ENCODE data around the gene LMAN2L. TPM values are rescaled to one million over a fixed set of nuclear protein-coding genes. Genes with fewer than 3 reads are reported as not detected.

LMAN2L gene
- total RNA-seq, 8 experiments from 2014 or later = 13.2 to 54.0 (median 18.4) TPM

DNA sequence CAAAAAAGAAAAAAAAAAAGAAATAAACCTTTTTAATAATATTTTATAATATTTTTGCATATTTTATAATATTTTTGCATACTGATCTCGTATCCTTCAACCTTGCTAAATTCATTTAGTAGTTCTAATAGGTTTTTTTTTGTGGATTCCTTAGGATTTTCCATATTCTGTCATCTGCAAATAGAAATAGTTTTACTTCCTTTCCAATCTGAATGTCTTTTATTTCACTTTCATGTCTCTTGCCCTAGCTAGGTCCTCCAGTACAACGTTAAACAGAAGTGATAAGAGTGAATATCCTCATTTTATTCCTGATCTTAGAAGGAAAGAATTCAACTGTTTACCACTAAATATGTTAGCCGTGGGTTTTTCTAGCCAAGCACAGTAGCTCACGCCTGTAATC lies 13.7 kb downstream of the LMAN2L start:
- no peak for ATAC-seq (replicated peaks in 6 of 8)
- no peak overlapping the region for H3K27ac ChIP-seq
- in situ Hi-C loops (cut with MboI; ENCODE audit: low pct_unique_long_range_greater_than_20kb in 2 of 9, low sequenced_read_pairs in 9 of 9, unreplicated experiment in 9 of 9) = no loop called here
- WGBS, 10 experiments = 77 to 100% (median 94%) methylated on average over 1 to 4 of the region's 4 CpGs
- H3K4me1 ChIP-seq (replicated peaks in 1 of 2) = no peaks in the 10 kb centered on the region
- no peak overlapping the region for H3K4me3 ChIP-seq

DNA sequence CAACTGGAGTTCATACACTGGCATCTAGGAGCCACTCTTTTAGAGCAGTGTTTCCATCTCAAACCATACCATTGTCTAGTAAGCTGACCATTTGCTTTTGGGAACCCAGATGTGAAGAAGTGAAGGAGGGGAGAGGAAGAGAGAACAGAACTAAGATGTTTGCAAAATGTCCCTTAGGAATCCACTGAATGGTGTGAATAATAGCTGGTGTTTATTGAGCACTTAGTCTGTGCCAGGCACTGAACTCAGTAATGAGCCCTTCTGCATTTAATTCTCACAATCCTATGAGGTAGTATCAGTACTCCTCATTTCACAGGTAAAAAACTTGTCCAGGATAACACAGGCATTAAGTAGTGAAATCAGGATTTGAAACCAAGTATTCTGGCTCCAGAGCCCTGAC lies 23.5 kb downstream of the LMAN2L start:
- Histone ChIP-seq H3K4me1 (replicated peaks in 1 of 2) (no peaks in the 10 kb centered on the region), H3K4me3 (no peak overlapping the region), H3K27ac (no peak overlapping the region)
- ATAC-seq (replicated peaks in 6 of 8) = no peak
- in situ Hi-C loops (cut with MboI; ENCODE audit: low pct_unique_long_range_greater_than_20kb in 2 of 9, low sequenced_read_pairs in 9 of 9, unreplicated experiment in 9 of 9) = no loop called here

DNA sequence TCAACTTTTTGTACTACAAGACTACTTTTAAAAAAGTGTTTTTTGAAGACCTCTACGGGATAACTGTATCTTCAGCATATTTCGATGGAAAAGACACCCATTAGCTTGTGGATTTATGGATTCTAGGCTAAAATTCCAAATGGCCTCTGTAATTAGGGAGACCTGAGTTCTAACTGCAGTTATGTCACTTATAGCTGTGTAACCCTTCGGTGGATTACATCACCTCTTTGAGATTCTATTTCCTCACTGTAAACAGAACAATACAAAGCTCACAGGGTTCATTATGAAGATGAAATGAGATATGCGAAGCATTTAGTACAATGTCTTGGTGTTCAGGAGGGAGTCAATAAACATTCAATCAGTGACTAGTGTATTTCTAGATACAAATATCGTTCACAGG lies 24.2 kb downstream of the LMAN2L start:
- H3K4me1 ChIP-seq (replicated peaks in 1 of 2) = no peaks in the 10 kb centered on the region
- 80 to 100% (median 97%) methylated on average over 1 to 5 of the region's 5 CpGs for WGBS, 10 experiments
- no peak overlapping the region for H3K4me3 ChIP-seq
- H3K27ac ChIP-seq = no peak overlapping the region
- in situ Hi-C loops (cut with MboI; ENCODE audit: low pct_unique_long_range_greater_than_20kb in 2 of 9, low sequenced_read_pairs in 9 of 9, unreplicated experiment in 9 of 9) = no loop called here
- ATAC-seq (replicated peaks in 6 of 8) = peak in 3 of 8 experiments; percentile 29 to 65 (median 53)

DNA sequence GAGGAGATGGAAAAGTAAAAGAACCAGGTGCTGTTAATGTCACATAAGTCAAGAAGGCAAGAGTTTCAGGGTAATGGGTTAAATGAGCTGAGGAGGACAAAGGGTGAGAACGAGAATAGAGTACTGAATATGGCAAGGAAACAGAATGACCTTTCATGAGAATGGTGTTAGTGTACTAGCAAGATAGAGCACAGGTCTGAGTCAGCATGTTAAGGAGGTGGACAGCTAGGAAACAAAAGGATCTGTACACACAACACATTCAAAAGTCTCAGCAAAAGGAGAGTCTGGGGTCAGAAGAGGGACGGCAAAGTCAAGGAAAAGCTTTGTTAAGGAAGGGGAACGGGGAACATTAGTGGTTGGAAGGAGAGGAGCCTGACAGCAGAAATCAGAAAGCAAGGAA lies 28.9 kb downstream of the LMAN2L start:
- 40 to 100% (median 74%) methylated on average over 1 to 3 of the region's 3 CpGs; no CpG with 5 or more reads in 1 of the 10 experiments for WGBS, 10 experiments

DNA sequence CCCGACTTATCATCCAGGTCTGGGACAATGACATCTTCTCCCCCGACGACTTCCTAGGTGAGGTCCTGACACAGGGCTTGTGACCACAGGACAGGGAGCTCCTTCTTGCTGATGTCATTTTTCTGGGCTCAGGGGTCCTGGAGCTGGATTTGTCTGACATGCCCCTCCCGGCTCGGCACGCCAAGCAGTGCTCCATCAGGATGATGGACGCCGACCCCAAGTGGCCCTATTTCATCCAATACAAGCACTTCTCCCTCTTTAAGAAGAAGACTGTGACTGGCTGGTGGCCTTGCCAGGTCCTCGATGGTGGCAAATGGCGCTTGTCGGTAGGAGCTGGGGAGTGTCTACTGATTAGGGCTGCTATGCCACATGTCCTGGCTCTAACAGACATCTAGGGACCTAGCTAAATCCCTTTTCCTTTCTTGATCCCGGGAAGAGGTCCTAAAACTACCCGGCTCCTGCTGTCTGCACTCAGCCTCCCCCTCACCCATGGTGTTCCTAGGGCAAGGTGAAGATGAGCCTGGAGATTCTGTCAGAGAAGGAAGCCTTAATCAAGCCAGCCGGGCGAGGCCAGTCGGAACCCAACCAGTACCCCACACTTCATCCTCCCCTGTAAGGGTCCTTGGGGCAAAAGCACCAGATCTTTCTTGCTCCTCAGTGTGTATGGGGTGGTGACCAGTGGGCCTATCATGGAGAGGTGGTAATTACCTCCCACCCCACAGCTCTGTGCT lies 36.7 kb downstream of the LMAN2L start:
- in situ Hi-C loops (cut with MboI; ENCODE audit: low pct_unique_long_range_greater_than_20kb in 2 of 9, low sequenced_read_pairs in 9 of 9, unreplicated experiment in 9 of 9) = no loop called here
- 73 to 100% (median 93%) methylated on average over 1 to 9 of the region's 16 CpGs; no CpG with 5 or more reads in 1 of the 10 experiments for WGBS, 10 experiments
- no peaks in the 10 kb centered on the region for H3K4me1 ChIP-seq (replicated peaks in 1 of 2)
- H3K27ac ChIP-seq = no peak overlapping the region
- no peak overlapping the region for H3K4me3 ChIP-seq
- ATAC-seq (replicated peaks in 6 of 8) = no peak

More for the DNA sequence above, 28.9 kb downstream of the LMAN2L start:
- Histone ChIP-seq H3K4me3 (no peak overlapping the region), H3K4me1 (replicated peaks in 1 of 2) (no peaks in the 10 kb centered on the region), H3K27ac (no peak overlapping the region)
- ATAC-seq (replicated peaks in 6 of 8) = no peak
- in situ Hi-C loops (cut with MboI; ENCODE audit: low pct_unique_long_range_greater_than_20kb in 2 of 9, low sequenced_read_pairs in 9 of 9, unreplicated experiment in 9 of 9) = no loop called here

DNA sequence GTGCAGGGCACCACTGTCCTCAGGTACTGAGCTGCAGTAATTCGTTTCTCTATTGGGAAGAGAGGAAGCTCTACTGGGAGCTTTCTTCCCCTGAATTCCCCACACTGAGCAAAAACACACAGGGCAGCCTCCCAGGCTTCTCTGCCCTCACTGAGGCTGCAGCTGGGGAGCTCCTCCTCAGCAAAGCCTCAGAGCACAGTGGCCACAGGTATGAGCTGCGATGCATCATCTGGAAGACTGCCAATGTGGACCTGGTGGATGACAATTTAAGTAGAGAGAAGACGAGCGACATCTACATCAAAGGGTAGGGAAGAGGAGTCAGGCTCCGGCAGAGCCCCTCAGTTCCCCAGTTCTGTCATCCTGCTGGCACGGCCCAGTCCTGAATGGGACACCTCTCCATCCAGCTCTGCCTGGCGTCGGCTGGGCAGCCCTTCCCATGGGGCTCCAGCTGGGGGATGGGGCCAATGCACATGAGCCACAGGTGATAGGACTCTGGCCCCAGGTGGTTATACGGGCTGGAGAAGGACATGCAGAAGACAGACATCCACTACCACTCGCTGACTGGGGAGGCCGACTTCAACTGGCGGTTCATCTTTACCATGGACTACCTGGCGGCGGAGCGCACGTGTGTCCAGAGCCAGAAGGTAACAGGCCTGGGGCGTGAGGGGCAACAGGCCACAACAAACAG lies 37.6 kb downstream of the LMAN2L start:
- Histone ChIP-seq H3K4me3 (no peak overlapping the region), H3K27ac (no peak overlapping the region), H3K4me1 (replicated peaks in 1 of 2) (no peaks in the 10 kb centered on the region)
- in situ Hi-C loops (cut with MboI; ENCODE audit: low pct_unique_long_range_greater_than_20kb in 2 of 9, low sequenced_read_pairs in 9 of 9, unreplicated experiment in 9 of 9) = no loop called here
- 89 to 93% (median 91%) methylated on average over 2 to 9 of the region's 17 CpGs; no CpG with 5 or more reads in 6 of the 10 experiments for WGBS, 10 experiments
- ATAC-seq (replicated peaks in 6 of 8) = no peak

DNA sequence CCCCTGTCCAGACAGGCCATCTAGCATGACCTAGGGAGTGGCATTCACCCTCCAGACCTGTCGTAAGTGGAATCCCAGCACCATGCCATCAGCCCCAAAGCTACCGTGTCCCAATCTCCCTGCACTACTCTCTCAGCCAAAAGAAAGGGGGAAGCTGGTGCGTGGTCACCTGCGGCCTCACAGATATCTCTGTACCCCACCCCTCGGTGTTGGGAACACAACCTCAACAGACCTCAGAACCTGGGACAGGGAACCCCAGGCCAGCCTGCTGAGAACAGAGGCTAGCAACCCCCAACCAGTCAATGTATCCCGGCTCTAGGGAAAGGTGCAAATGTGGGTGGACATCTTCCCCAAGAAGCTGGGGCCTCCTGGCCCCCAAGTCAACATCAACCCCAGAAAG lies 38.2 kb downstream of the LMAN2L start:
- in situ Hi-C loops (cut with MboI; ENCODE audit: low pct_unique_long_range_greater_than_20kb in 2 of 9, low sequenced_read_pairs in 9 of 9, unreplicated experiment in 9 of 9) = no loop called here
- H3K4me3 ChIP-seq = no peak overlapping the region
- WGBS, 10 experiments = 33 to 100% (median 90%) methylated on average over 1 to 6 of the region's 6 CpGs; no CpG with 5 or more reads in 3 of the 10 experiments
- no peaks in the 10 kb centered on the region for H3K4me1 ChIP-seq (replicated peaks in 1 of 2)
- no peak for ATAC-seq (replicated peaks in 6 of 8)
- H3K27ac ChIP-seq = no peak overlapping the region

DNA sequence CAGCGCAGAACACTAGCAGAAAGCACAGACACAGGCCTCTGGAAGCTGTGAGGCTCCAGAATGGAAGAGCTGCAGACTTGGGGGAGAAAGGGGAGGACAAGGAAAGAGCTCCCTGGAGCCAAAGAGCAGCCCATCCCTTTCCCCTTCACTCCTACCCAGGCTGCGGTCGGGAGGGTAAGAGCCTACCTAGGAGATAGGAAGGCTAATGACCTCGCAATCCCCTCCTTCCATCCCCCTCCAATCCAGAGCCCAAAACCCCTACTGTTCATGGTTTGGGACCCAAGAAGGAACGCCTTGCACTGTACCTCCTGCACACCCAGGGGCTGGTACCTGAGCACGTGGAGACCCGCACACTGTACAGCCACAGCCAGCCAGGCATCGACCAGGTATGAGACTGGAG lies 39.8 kb downstream of the LMAN2L start:
- WGBS, 10 experiments = 88 to 98% (median 96%) methylated on average over 1 to 6 of the region's 8 CpGs; no CpG with 5 or more reads in 7 of the 10 experiments
- in situ Hi-C loops (cut with MboI; ENCODE audit: low pct_unique_long_range_greater_than_20kb in 2 of 9, low sequenced_read_pairs in 9 of 9, unreplicated experiment in 9 of 9) = no loop called here
- Histone ChIP-seq H3K27ac (no peak overlapping the region), H3K4me3 (no peak overlapping the region), H3K4me1 (replicated peaks in 1 of 2) (no peaks in the 10 kb centered on the region)
- ATAC-seq (replicated peaks in 6 of 8) = no peak

DNA sequence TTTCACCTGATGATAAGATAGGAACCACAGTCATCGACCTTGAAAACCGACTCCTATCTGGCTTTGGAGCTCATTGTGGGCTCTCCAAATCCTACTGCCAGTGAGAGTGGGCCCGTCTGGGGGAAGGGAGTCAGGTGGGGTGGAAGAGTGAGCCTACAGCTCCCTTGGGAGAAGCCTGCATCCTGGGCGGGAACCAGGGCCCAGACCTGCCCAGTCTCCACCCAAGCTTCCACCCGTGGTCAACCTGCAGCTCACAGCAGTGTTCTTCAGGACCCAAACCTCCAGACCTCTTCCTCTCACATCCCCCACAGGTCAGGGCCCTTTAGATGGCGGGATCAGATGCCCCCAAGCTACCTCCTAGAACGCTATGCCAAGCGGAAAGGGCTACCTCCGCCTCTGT lies 40.2 kb downstream of the LMAN2L start:
- in situ Hi-C loops (cut with MboI; ENCODE audit: low pct_unique_long_range_greater_than_20kb in 2 of 9, low sequenced_read_pairs in 9 of 9, unreplicated experiment in 9 of 9) = loop anchor here in 1 of 9 experiments (25.0 kb wide), 1 partner anchor 112 kb away; no protein-coding TSS in a partner anchor
- ATAC-seq (replicated peaks in 6 of 8) = no peak
- 45 to 100% (median 90%) methylated on average over 1 to 4 of the region's 9 CpGs; no CpG with 5 or more reads in 2 of the 10 experiments for WGBS, 10 experiments
- Histone ChIP-seq H3K27ac (no peak overlapping the region), H3K4me3 (no peak overlapping the region), H3K4me1 (replicated peaks in 1 of 2) (peaks cover 0 to 3% of the 10 kb centered on the region in 2 donors)

DNA sequence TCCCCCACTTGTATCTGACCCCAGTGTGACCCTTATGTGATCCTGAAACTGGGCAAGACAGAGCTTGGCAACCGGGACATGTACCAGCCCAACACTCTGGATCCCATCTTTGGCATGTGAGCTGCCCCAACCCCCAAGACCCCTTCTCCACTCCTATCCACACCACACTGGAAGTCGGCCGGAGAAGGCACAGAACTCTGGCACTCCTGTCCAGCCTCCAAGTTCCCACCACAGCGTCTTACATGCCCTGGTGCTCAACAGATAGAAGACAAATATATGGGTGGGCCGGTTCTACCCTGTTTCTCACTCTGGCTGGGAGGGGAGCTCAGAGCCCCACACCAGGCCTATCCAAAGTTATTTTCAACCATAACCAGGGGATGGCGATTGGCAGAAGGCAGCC lies 40.8 kb downstream of the LMAN2L start:
- 80 to 87% methylated on average over 3 to 4 of the region's 6 CpGs; no CpG with 5 or more reads in 8 of the 10 experiments for WGBS, 10 experiments
- Histone ChIP-seq H3K4me1 (replicated peaks in 1 of 2) (peaks cover 0 to 3% of the 10 kb centered on the region in 2 donors), H3K4me3 (no peak overlapping the region), H3K27ac (no peak overlapping the region)
- in situ Hi-C loops (cut with MboI; ENCODE audit: low pct_unique_long_range_greater_than_20kb in 2 of 9, low sequenced_read_pairs in 9 of 9, unreplicated experiment in 9 of 9) = loop anchor here in 1 of 9 experiments (25.0 kb wide), 1 partner anchor 112 kb away; no protein-coding TSS in a partner anchor
- no peak for ATAC-seq (replicated peaks in 6 of 8)

DNA sequence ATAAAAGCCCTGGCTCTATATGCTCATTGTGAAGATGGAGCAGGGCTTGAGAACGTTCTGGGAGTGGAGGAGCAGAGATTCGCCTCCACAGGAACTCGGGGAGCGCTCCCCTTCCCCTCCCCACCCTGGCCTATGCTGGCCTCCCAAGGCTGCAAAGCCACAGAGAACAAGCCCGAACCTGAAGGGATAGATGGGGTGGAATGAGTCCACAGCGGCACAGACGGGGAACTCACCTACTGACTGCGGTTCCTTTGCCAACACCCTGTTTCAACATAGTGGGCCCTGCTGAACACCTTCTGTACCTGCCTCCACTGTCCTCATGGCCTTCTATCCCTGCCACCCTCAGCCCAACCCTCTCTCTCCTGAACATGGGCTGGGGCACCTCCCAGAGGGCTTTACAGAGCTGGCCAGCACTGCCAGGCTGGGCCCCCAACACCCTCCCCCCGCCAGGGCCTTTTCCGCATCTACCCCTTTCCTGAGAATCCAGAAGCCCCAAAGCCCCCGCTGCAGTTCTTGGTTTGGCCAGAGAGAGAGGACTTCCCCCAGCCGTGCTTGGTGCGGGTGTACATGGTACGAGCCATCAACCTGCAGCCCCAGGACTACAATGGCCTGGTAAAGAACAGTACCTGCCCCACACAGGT lies 41.5 kb downstream of the LMAN2L start:
- in situ Hi-C loops (cut with MboI; ENCODE audit: low pct_unique_long_range_greater_than_20kb in 2 of 9, low sequenced_read_pairs in 9 of 9, unreplicated experiment in 9 of 9) = loop anchor here in 1 of 9 experiments (25.0 kb wide), 1 partner anchor 111 kb away; no protein-coding TSS in a partner anchor
- no peak for ATAC-seq (replicated peaks in 6 of 8)
- peaks cover 0 to 3% of the 10 kb centered on the region in 2 donors for H3K4me1 ChIP-seq (replicated peaks in 1 of 2)
- WGBS, 10 experiments = no CpG with 5 or more reads among the region's 14 CpGs
- no peak overlapping the region for H3K27ac ChIP-seq
- H3K4me3 ChIP-seq = no peak overlapping the region

DNA sequence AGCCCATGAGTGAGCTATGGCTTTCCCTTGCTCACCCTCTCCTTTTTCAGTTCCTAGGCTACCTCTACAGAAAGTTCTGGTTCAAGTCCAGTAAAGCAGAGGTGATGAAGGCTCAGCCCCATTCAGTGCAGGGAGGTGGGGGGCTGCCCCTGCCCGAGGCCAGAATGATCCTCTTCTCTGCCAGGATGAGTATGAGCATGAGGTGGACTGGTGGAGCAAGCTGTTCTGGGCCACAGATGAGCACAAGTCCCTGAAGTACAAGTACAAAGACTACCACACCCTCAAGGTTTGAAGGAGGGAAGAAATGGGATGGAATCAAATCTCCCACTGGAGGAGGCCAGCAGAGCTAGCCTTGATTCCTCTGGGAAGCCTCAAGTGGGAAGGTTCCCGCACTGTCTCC lies 42.4 kb downstream of the LMAN2L start:
- H3K27ac ChIP-seq = no peak overlapping the region
- ATAC-seq (replicated peaks in 6 of 8) = peak in 1 of 8 experiments; percentile 31
- in situ Hi-C loops (cut with MboI; ENCODE audit: low pct_unique_long_range_greater_than_20kb in 2 of 9, low sequenced_read_pairs in 9 of 9, unreplicated experiment in 9 of 9) = loop anchor here in 1 of 9 experiments (25.0 kb wide), 1 partner anchor 110 kb away; no protein-coding TSS in a partner anchor
- 0 to 100% (median 80%) methylated on average over 1 of the region's 2 CpGs; no CpG with 5 or more reads in 5 of the 10 experiments for WGBS, 10 experiments
- H3K4me3 ChIP-seq = no peak overlapping the region
- peaks cover 0 to 3% of the 10 kb centered on the region in 2 donors for H3K4me1 ChIP-seq (replicated peaks in 1 of 2)

DNA sequence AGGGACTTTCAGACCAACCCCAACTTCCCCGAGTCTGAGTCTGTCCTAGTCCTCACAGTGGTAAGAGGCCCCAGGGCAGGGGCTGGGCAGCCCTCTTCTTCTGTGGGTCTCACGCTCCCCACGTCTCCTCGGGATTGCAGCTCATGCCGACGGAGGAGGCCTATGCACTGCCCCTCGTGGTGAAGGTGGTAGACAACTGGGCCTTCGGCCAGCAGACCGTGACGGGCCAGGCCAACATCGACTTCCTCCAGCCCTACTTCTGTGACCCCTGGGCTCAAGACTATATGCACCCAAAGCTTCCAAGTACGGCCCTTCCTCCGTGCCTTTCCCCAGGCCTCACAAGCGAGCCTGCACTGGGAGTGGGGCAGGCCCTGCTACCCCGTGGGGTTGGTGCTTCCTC lies 44.3 kb downstream of the LMAN2L start:
- 0 to 100% methylated on average over 1 of the region's 15 CpGs; no CpG with 5 or more reads in 8 of the 10 experiments for WGBS, 10 experiments
- no peak for ATAC-seq (replicated peaks in 6 of 8)
- no peak overlapping the region for H3K27ac ChIP-seq

More for the DNA sequence above, 44.3 kb downstream of the LMAN2L start:
- Histone ChIP-seq H3K4me1 (replicated peaks in 1 of 2) (peaks cover 0 to 3% of the 10 kb centered on the region in 2 donors), H3K4me3 (no peak overlapping the region)
- in situ Hi-C loops (cut with MboI; ENCODE audit: low pct_unique_long_range_greater_than_20kb in 2 of 9, low sequenced_read_pairs in 9 of 9, unreplicated experiment in 9 of 9) = loop anchor here in 1 of 9 experiments (25.0 kb wide), 1 partner anchor 108 kb away; no protein-coding TSS in a partner anchor

Measured in motor neuron (in vitro differentiated cells).